K562 (cell line): ENCODE data around the gene ZNF432. TPM values are rescaled to one million over a fixed set of nuclear protein-coding genes. Genes with fewer than 3 reads are reported as not detected.

ENCODE experiments used
- CBX3 ChIP-seq, 2 experiments: IDR thresholded peaks; 1 replicate in 1 of 2; 2 replicates in 1 of 2; pipeline ENCODE4 v1.6.1; 2012; ENCODE audit warnings: inconsistent platforms in 2 of 2, low read length in 2 of 2, borderline replicate concordance in 1 of 2, control low read depth in 1 of 2
- CEBPB ChIP-seq: fragments of 450-650 bp; IDR thresholded peaks from 2 replicates; pipeline ENCODE4 v1.6.1; 2016; ENCODE audit warnings: missing genetic modification characterization, missing compliant biosample characterization
- TRIM24 ChIP-seq, 2 experiments: fragments of 450-650 bp; IDR thresholded peaks; 2 replicates each; pipeline ENCODE4 v1.6.1; 2016
- TRIM28 ChIP-seq: fragments of 450-650 bp; IDR thresholded peaks from 2 replicates; pipeline ENCODE4 v1.6.1; 2017
- ZNF75A ChIP-seq: fragments of 450-650 bp; formaldehyde crosslinking; IDR thresholded peaks from 2 replicates; pipeline ENCODE4 v1.4.0; 2020; ENCODE audit warnings: mild to moderate bottlenecking
- polyA plus RNA-seq, 8 experiments: library from polyadenylated mRNA; depleted of rRNA in 4 of 8; stranded (reverse) in 5 of 8; unstranded in 3 of 8; fragments of >200 nt; fragmentation: Nextera tagmentation in 2 of 8; fragmentation: Illumina TruSeq in 1 of 8; extraction: Ambion mirVana in 2 of 8; extraction: Trizol in 1 of 8; gene quantifications; 2 replicates each; pipeline versions ENCODE4 v1.2.1 to v1.2.3, GENCODE V29; 2011 to 2014; ENCODE audit warnings: inconsistent platforms in 1 of 8, missing spikeins in 1 of 8
- total RNA-seq, 7 experiments: library from RNA; depleted of rRNA in 6 of 7; stranded (reverse); fragments of >200 nt in 6 of 7; fragmentation: Illumina TruSeq in 2 of 7; extraction: Trizol in 2 of 7; gene quantifications; 2 replicates each; pipeline versions ENCODE4 v1.2.1 to v1.2.3, GENCODE V29; 2011 to 2021; ENCODE audit warnings: low replicate concordance in 1 of 7
- TF ChIP-seq, protein P1 (sequence below): fragments of 450-650 bp; conservative IDR thresholded peaks from 2 replicates; pipeline ENCODE4 v1.6.1; 2016; ENCODE audit warnings: missing genetic modification characterization, low read depth, mild to moderate bottlenecking, missing compliant biosample characterization, moderate library complexity
- TF ChIP-seq, protein P2 (sequence below): fragments of 250-450 bp; sonication (Bioruptor Pico); IDR thresholded peaks from 2 replicates; pipeline ENCODE4 v1.8.0; 2022; ENCODE audit warnings: moderate library complexity, mild to moderate bottlenecking, inconsistent platforms
- TF ChIP-seq, protein P3 (sequence below), 2 experiments: fragments of 450-650 bp; conservative IDR thresholded peaks; 2 replicates each; pipeline ENCODE4 v1.6.1; 2017; ENCODE audit warnings: mild to moderate bottlenecking in 2 of 2, moderate library complexity in 2 of 2

Gene ZNF432
- total and polyA plus RNA-seq, 9 of the 15 experiments (the other 6 are each of a cell fraction or from before 2014, with no cell fraction given) = 2.6 to 6.8 (median 4.0) TPM

GRCh38 chr19:52034051-52034728 is 14.4 kb downstream of the ZNF432 start (continued):
- TF ChIP-seq, protein P1, sequence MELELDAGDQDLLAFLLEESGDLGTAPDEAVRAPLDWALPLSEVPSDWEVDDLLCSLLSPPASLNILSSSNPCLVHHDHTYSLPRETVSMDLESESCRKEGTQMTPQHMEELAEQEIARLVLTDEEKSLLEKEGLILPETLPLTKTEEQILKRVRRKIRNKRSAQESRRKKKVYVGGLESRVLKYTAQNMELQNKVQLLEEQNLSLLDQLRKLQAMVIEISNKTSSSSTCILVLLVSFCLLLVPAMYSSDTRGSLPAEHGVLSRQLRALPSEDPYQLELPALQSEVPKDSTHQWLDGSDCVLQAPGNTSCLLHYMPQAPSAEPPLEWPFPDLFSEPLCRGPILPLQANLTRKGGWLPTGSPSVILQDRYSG (tag) = no peak
- TF ChIP-seq CBX3 (IDR thresholded peaks at IDR 0.05; ENCODE audit: borderline replicate concordance in 1 of 2, low read length in 2 of 2) (peak in 1 of 2 experiments; percentile 72; a peak in 2 of 3 replicates), CEBPB (tag) (0 out of 2 replicates have a peak, but pooled peaks have one; percentile 9), ZNF75A (CRISPR knock-in tag) (peak; percentile 97), TRIM28 (peak; percentile 89), TRIM24 (IDR thresholded peaks at IDR 0.05) (peak in 1 of 2 experiments; percentile 44; a peak in 2 of 4 replicates)
- TF ChIP-seq, protein P2, sequence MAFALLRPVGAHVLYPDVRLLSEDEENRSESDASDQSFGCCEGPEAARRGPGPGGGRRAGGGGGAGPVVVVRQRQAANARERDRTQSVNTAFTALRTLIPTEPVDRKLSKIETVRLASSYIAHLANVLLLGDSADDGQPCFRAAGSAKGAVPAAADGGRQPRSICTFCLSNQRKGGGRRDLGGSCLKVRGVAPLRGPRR (CRISPR knock-in tag) = no peak
- TF ChIP-seq, protein P3, sequence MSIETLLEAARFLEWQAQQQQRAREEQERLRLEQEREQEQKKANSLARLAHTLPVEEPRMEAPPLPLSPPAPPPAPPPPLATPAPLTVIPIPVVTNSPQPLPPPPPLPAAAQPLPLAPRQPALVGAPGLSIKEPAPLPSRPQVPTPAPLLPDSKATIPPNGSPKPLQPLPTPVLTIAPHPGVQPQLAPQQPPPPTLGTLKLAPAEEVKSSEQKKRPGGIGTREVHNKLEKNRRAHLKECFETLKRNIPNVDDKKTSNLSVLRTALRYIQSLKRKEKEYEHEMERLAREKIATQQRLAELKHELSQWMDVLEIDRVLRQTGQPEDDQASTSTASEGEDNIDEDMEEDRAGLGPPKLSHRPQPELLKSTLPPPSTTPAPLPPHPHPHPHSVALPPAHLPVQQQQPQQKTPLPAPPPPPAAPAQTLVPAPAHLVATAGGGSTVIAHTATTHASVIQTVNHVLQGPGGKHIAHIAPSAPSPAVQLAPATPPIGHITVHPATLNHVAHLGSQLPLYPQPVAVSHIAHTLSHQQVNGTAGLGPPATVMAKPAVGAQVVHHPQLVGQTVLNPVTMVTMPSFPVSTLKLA (conservative IDR thresholded peaks at IDR 0.05) = no peak
